Measurements from ENCODE around the gene CCL1.
A peak's percentile ranks its signal among the peaks of the same experiment; 100 is the strongest.

Gene CCL1

DNA sequence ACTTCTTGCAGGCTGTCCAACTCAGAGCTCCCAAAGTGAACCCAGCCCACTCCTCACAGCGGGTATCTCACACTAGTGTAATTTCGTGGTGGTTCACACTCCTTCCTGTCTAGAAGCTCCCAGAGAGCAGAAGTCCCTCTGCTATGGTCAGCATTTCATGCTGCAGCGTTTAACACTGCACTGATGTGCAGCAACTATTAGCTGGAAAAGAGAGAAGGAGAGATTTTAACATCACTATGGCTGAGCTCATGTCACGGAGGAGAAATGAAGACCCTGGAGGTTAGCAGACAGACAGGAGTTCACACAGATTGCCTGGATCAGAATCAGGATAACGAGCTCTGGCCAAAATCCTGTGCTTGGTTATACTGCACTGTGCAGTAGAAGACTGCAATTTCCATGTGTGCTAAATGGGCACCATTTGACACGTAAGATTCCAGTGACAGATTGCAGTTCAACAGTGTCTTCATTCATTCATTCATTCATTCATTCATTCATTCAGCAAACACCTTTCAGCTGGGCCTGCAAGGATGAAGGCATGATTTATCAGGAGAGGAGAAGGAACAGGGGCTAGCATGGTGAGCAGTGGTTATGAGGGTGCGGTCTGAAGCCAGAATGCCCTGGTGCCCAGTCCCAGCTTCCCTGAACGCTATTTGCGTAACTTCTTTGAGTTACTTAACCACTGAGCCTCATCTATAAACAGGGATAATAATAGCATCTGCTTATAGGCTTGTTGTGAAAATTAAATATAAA, 5.3 kb upstream of the CCL1 start:
- no peak overlapping the region for H2AFZ ChIP-seq (ENCODE audit: low read depth, low read length)
- TF ChIP-seq EZH2 (IDR thresholded peaks at IDR 0.05; ENCODE audit: borderline replicate concordance, low read depth, low read length, severe bottlenecking), result no peak
- TF ChIP-seq, protein P1, sequence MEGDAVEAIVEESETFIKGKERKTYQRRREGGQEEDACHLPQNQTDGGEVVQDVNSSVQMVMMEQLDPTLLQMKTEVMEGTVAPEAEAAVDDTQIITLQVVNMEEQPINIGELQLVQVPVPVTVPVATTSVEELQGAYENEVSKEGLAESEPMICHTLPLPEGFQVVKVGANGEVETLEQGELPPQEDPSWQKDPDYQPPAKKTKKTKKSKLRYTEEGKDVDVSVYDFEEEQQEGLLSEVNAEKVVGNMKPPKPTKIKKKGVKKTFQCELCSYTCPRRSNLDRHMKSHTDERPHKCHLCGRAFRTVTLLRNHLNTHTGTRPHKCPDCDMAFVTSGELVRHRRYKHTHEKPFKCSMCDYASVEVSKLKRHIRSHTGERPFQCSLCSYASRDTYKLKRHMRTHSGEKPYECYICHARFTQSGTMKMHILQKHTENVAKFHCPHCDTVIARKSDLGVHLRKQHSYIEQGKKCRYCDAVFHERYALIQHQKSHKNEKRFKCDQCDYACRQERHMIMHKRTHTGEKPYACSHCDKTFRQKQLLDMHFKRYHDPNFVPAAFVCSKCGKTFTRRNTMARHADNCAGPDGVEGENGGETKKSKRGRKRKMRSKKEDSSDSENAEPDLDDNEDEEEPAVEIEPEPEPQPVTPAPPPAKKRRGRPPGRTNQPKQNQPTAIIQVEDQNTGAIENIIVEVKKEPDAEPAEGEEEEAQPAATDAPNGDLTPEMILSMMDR (IDR thresholded peaks at IDR 0.05; ENCODE audit: borderline replicate concordance, extremely low read depth, low read length, poor library complexity, severe bottlenecking), result no peak
- H3K27me3 ChIP-seq (ENCODE audit: insufficient read depth, low read length, poor library complexity), result no peaks in the 10 kb centered on the region
- H3K4me3 ChIP-seq (ENCODE audit: low read depth in 1 of 2, low read length in 2 of 2), result no peak overlapping the region
- no peaks in the 10 kb centered on the region for H3K9me3 ChIP-seq (ENCODE audit: insufficient read depth, low read length, severe bottlenecking)
- H3K27ac ChIP-seq (ENCODE audit: low read length), result peak overlapping the region; percentile 99
- no peaks in the 10 kb centered on the region for H4K20me1 ChIP-seq (ENCODE audit: insufficient read depth, low read length)
- peak overlapping the region; percentile 60 for H3K9ac ChIP-seq (ENCODE audit: low read depth, low read length)
- DNase-seq (peak; percentile 36), ATAC-seq (ENCODE audit: insufficient read depth, low read depth) (no peak)
- H3K4me2 ChIP-seq (ENCODE audit: insufficient read depth, low read length), result no peak overlapping the region
- peaks cover 94% of the 10 kb centered on the region for H3K4me1 ChIP-seq (ENCODE audit: insufficient read depth, low read length)
- H3K79me2 ChIP-seq (ENCODE audit: insufficient read depth, low read length), result no peaks in the 10 kb centered on the region
- H3K36me3 ChIP-seq (ENCODE audit: insufficient read depth, low read length), result no peaks in the 10 kb centered on the region

DNA sequence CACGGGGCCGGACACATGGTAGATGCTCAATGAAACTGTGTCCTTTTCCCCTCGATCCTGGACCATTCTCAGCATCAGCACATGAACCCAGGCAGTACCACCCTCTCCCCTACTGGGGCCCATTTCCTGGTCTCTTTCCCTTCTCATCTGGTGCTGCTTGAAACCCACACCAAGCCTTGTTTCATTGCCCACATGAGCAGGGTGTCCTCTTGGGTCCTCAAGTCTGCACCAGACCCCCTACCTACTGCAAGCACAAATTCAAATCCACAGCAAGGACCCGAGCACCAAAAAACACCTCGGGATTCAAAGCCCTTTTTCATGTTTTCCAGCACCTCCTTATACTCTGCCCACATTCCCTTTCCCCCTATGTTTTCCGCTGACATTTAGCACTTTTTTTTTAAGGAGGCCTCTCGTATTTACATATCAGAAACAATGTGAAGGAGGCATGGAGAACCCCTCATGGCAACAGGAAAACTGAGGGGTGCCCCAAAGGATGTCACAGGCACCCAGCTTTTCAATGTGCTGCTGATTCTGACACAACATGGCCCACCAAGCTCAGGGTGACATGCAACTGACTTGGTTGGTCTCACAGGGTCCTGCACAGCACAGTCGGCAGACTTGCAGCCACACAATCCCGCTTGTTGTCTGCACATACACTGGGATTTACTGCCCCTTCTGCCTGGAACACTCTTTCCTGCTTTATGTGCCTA, 4.6 kb upstream of the CCL1 start:
- no peak overlapping the region for H2AFZ ChIP-seq (ENCODE audit: low read depth, low read length)
- H3K36me3 ChIP-seq (ENCODE audit: insufficient read depth, low read length), result no peaks in the 10 kb centered on the region
- TF ChIP-seq EZH2 (IDR thresholded peaks at IDR 0.05; ENCODE audit: borderline replicate concordance, low read depth, low read length, severe bottlenecking), result no peak
- TF ChIP-seq, protein P1 (IDR thresholded peaks at IDR 0.05; ENCODE audit: borderline replicate concordance, extremely low read depth, low read length, poor library complexity, severe bottlenecking), result no peak
- peaks cover 100% of the 10 kb centered on the region for H3K4me1 ChIP-seq (ENCODE audit: insufficient read depth, low read length)
- peak overlapping the region; percentile 60 for H3K9ac ChIP-seq (ENCODE audit: low read depth, low read length)
- H3K9me3 ChIP-seq (ENCODE audit: insufficient read depth, low read length, severe bottlenecking), result no peaks in the 10 kb centered on the region
- H3K27ac ChIP-seq (ENCODE audit: low read length), result peak overlapping the region; percentile 99
- no peak overlapping the region for H3K4me3 ChIP-seq (ENCODE audit: low read depth in 1 of 2, low read length in 2 of 2)
- peak; percentile 39 for DNase-seq
- H3K4me2 ChIP-seq (ENCODE audit: insufficient read depth, low read length), result no peak overlapping the region
- ATAC-seq (ENCODE audit: insufficient read depth, low read depth), result no peak
- H3K27me3 ChIP-seq (ENCODE audit: insufficient read depth, low read length, poor library complexity), result no peaks in the 10 kb centered on the region
- no peaks in the 10 kb centered on the region for H3K79me2 ChIP-seq (ENCODE audit: insufficient read depth, low read length)
- no peaks in the 10 kb centered on the region for H4K20me1 ChIP-seq (ENCODE audit: insufficient read depth, low read length)

GRCh38 chr17:34366529-34367107, 3.6 kb upstream of the CCL1 start:
- H3K9ac ChIP-seq (ENCODE audit: low read depth, low read length), result peak overlapping the region; percentile 60
- no peak overlapping the region; a peak in 1 of 4 replicates for H3K4me3 ChIP-seq (ENCODE audit: low read depth in 1 of 2, low read length in 2 of 2)
- no peaks in the 10 kb centered on the region for H3K9me3 ChIP-seq (ENCODE audit: insufficient read depth, low read length, severe bottlenecking)
- H3K4me2 ChIP-seq (ENCODE audit: insufficient read depth, low read length), result peak overlapping the region; percentile 20; the same call in 1 of the 2 replicates
- H3K27me3 ChIP-seq (ENCODE audit: insufficient read depth, low read length, poor library complexity), result no peaks in the 10 kb centered on the region
- no peak overlapping the region for H2AFZ ChIP-seq (ENCODE audit: low read depth, low read length)
- no peaks in the 10 kb centered on the region for H3K79me2 ChIP-seq (ENCODE audit: insufficient read depth, low read length)
- no peak for ATAC-seq (ENCODE audit: insufficient read depth, low read depth)
- no peaks in the 10 kb centered on the region for H4K20me1 ChIP-seq (ENCODE audit: insufficient read depth, low read length)
- H3K4me1 ChIP-seq (ENCODE audit: insufficient read depth, low read length), result peaks cover 100% of the 10 kb centered on the region
- TF ChIP-seq EZH2 (IDR thresholded peaks at IDR 0.05; ENCODE audit: borderline replicate concordance, low read depth, low read length, severe bottlenecking), result no peak
- TF ChIP-seq, protein P1 (IDR thresholded peaks at IDR 0.05; ENCODE audit: borderline replicate concordance, extremely low read depth, low read length, poor library complexity, severe bottlenecking), result no peak
- H3K36me3 ChIP-seq (ENCODE audit: insufficient read depth, low read length), result no peaks in the 10 kb centered on the region
- peak overlapping the region; percentile 99 for H3K27ac ChIP-seq (ENCODE audit: low read length)
- DNase-seq, result peak; percentile 36

All from DND-41 (cell line).